ENCODE measurements around the gene SYN1.

Gene SYN1

GRCh38 chrX:47571215-47571614 lies 48.4 kb downstream of the SYN1 start:
- DNase-seq, result no peak

- DNase-seq, result no peak
Observed at GRCh38 chrX:47570794-47571193, 48.9 kb downstream of the SYN1 start.

GRCh38 chrX:47568656-47569295 lies 50.9 kb downstream of the SYN1 start:
- peak; percentile 43 for DNase-seq

- no peak for DNase-seq
Observed at GRCh38 chrX:47566841-47567240, 52.8 kb downstream of the SYN1 start.

- peak; percentile 37 for DNase-seq
Observed at GRCh38 chrX:47564438-47565085, 55.1 kb downstream of the SYN1 start.

GRCh38 chrX:47563801-47564315 lies 55.8 kb downstream of the SYN1 start:
- DNase-seq, result peak; percentile 34

GRCh38 chrX:47562615-47563243 lies 56.9 kb downstream of the SYN1 start:
- peak; percentile 36 for DNase-seq

- no peak for DNase-seq
Observed at GRCh38 chrX:47561659-47562151, 58.0 kb downstream of the SYN1 start.

- peak; percentile 97 for DNase-seq
Observed at GRCh38 chrX:47560934-47561658, 58.6 kb downstream of the SYN1 start, which contains the start of gene ARAF. Gene ARAF (plus strand): TSS chrX:47561205. CDS start chrX:47562968, 1,763 bp downstream.

GRCh38 chrX:47560179-47560933 lies 59.3 kb downstream of the SYN1 start:
- no peak for DNase-seq

GRCh38 chrX:47558436-47558835 lies 61.2 kb downstream of the SYN1 start:
- no peak for DNase-seq

GRCh38 chrX:47556045-47556623 lies 63.5 kb downstream of the SYN1 start:
- DNase-seq, result peak; percentile 90

- DNase-seq, result no peak
Observed at GRCh38 chrX:47543496-47543895, 76.2 kb downstream of the SYN1 start.

GRCh38 chrX:47540754-47541538 lies 78.7 kb downstream of the SYN1 start:
- DNase-seq, result no peak

GRCh38 chrX:47539860-47540259 lies 79.8 kb downstream of the SYN1 start:
- DNase-seq, result no peak

- no peak for DNase-seq
Observed at GRCh38 chrX:47530049-47530448, 89.6 kb downstream of the SYN1 start.

GRCh38 chrX:47529548-47529947 lies 90.1 kb downstream of the SYN1 start:
- DNase-seq, result no peak

GRCh38 chrX:47523713-47524166 lies 95.9 kb downstream of the SYN1 start:
- no peak for DNase-seq

- peak; percentile 80 for DNase-seq
Observed at GRCh38 chrX:47523297-47523696, 96.4 kb downstream of the SYN1 start.

All from activated CD4-positive, alpha-beta T cell treated with anti-CD3 and anti-CD28 coated beads, Interleukin-2, amount 50 U/mL, for 16 hours (primary cell).